Neural cell (in vitro differentiated cells): ENCODE data around the gene FCHSD2. TPM values are rescaled to one million over a fixed set of nuclear protein-coding genes. Genes with fewer than 3 reads are reported as not detected.

Source experiments
- H2AFZ ChIP-seq: fragments of 200-600, 300-800 bp; sonication (generic), shearing (Covaris generic); 2 replicates; pipeline ENCODE4 v1.6.0; 2014; ENCODE audit warnings: low read depth, mild to moderate bottlenecking, antibody characterized with exemption, low read length, moderate library complexity
- H3F3A ChIP-seq: fragments of 200-600 bp; shearing (Covaris generic); 2 replicates; pipeline ENCODE4 v1.6.1; 2016; ENCODE audit warnings: mild to moderate bottlenecking, moderate library complexity, mixed read lengths, antibody characterized with exemption, low read length; ENCODE audit not compliant: insufficient read depth, poor library complexity, severe bottlenecking
- H3K27ac ChIP-seq: fragments of 200-600, 300-800 bp; sonication (generic), shearing (Covaris generic); 2 replicates; pipeline ENCODE4 v1.5.1; 2014; ENCODE audit warnings: mild to moderate bottlenecking, low read length, moderate library complexity
- H3K27me3 ChIP-seq: fragments of 300-800, 200-600 bp; sonication (generic), shearing (Covaris generic); 2 replicates; pipeline ENCODE4 v1.6.0; 2014; ENCODE audit warnings: mild to moderate bottlenecking, low read depth, low read length, moderate library complexity; ENCODE audit not compliant: insufficient read depth
- H3K36me3 ChIP-seq: fragments of 300-800, 200-600 bp; sonication (generic), shearing (Covaris generic); 2 replicates; pipeline ENCODE4 v1.5.1; 2014; ENCODE audit warnings: mild to moderate bottlenecking, antibody characterized with exemption, low read length, moderate library complexity; ENCODE audit not compliant: insufficient read depth
- H3K4me2 ChIP-seq: fragments of 300-800, 200-600 bp; sonication (generic), shearing (Covaris generic); 2 replicates; pipeline ENCODE4 v1.6.0; 2014; ENCODE audit warnings: mild to moderate bottlenecking, low read length
- H3K4me3 ChIP-seq: fragments of 300-800, 200-600 bp; sonication (generic), shearing (Covaris generic); 2 replicates; pipeline ENCODE4 v1.5.1; 2014; ENCODE audit warnings: mild to moderate bottlenecking, low read length, moderate library complexity
- H3K79me2 ChIP-seq: fragments of 200-600 bp; shearing (Covaris generic); replicated peaks from 2 replicates; pipeline ENCODE4 v1.6.0; 2014; ENCODE audit warnings: mild to moderate bottlenecking, low read length, moderate library complexity; ENCODE audit not compliant: insufficient read depth
- H3K9ac ChIP-seq: fragments of 300-800, 200-600 bp; sonication (generic), shearing (Covaris generic); 2 replicates; pipeline ENCODE4 v1.6.1; 2016; ENCODE audit warnings: mild to moderate bottlenecking, low read length, mixed read lengths
- H3K9me2 ChIP-seq: fragments of 200-600 bp; shearing (Covaris generic); 2 replicates; pipeline ENCODE4 v1.6.1; 2016; ENCODE audit warnings: mild to moderate bottlenecking, low read length, mixed read lengths; ENCODE audit not compliant: insufficient read depth
- H3K9me3 ChIP-seq: fragments of 200-600, 300-800 bp; sonication (generic), shearing (Covaris generic); 2 replicates; pipeline ENCODE4 v1.6.1; 2016; ENCODE audit warnings: mild to moderate bottlenecking, mixed run types, low read length, moderate library complexity, mixed read lengths
- H4K20me1 ChIP-seq: fragments of 200-600 bp; shearing (Covaris generic); 2 replicates; pipeline ENCODE4 v1.6.1; 2016; ENCODE audit warnings: mild to moderate bottlenecking, mixed run types; ENCODE audit not compliant: insufficient read depth
- CTCF ChIP-seq: fragments of 450-650 bp; IDR thresholded peaks from 2 replicates; pipeline ENCODE4 v1.5.1; 2014; ENCODE audit warnings: antibody characterized with exemption, mild to moderate bottlenecking, moderate library complexity; ENCODE audit not compliant: poor library complexity, severe bottlenecking
- EP300 ChIP-seq: fragments of 450-650 bp; conservative IDR thresholded peaks from 2 replicates; pipeline ENCODE4 v1.6.1; 2014; ENCODE audit warnings: antibody characterized with exemption, mild to moderate bottlenecking, moderate library complexity; ENCODE audit not compliant: poor library complexity, severe bottlenecking
- EZH2 ChIP-seq: fragments of 200-600, 300-800 bp; shearing (Covaris generic), sonication (generic); IDR thresholded peaks from 2 replicates; pipeline ENCODE4 v1.6.1; 2014; ENCODE audit warnings: antibody characterized with exemption, low read length, borderline replicate concordance, mild to moderate bottlenecking; ENCODE audit not compliant: insufficient read depth, poor library complexity, severe bottlenecking
- MXI1 ChIP-seq: fragments of 450-650 bp; conservative IDR thresholded peaks from 2 replicates; pipeline ENCODE4 v1.6.1; 2014; ENCODE audit warnings: antibody characterized with exemption, mild to moderate bottlenecking; ENCODE audit not compliant: poor library complexity, severe bottlenecking
- POLR2AphosphoS5 ChIP-seq: IDR thresholded peaks from 2 replicates; pipeline ENCODE4 v1.6.1; 2012
- RAD21 ChIP-seq: fragments of 450-650 bp; conservative IDR thresholded peaks from 2 replicates; pipeline ENCODE4 v1.6.1; 2014; ENCODE audit warnings: antibody characterized with exemption, mild to moderate bottlenecking, moderate library complexity
- REST ChIP-seq: IDR thresholded peaks from 2 replicates; pipeline ENCODE4 v1.6.1; 2012; ENCODE audit warnings: borderline replicate concordance
- SMC3 ChIP-seq: fragments of 450-650 bp; conservative IDR thresholded peaks from 2 replicates; pipeline ENCODE4 v1.6.1; 2014; ENCODE audit warnings: antibody characterized with exemption, mild to moderate bottlenecking, moderate library complexity; ENCODE audit not compliant: poor library complexity
- TAF1 ChIP-seq: IDR thresholded peaks from 2 replicates; pipeline ENCODE4 v1.6.1; 2012; ENCODE audit warnings: low read depth
- polyA plus RNA-seq: library from polyadenylated mRNA; depleted of rRNA; stranded (reverse); fragments of >200 nt; gene quantifications from 2 replicates; pipeline ENCODE4 v1.2.3, GENCODE V29; 2014

FCHSD2 gene
- polyA plus RNA-seq, 1 donor from 2014 or later, result 40.8 TPM

- Histone ChIP-seq H4K20me1 (no peaks in the 10 kb centered on the region), H3K27ac (no peak overlapping the region), H3K9ac (no peak overlapping the region), H3K4me2 (no peak overlapping the region), H3K4me3 (no peak overlapping the region), H3K9me2 (no peaks in the 10 kb centered on the region), H3F3A (no peaks in the 10 kb centered on the region), H3K9me3 (peaks cover 6% of the 10 kb centered on the region), H3K27me3 (no peaks in the 10 kb centered on the region), H3K36me3 (no peaks in the 10 kb centered on the region), H3K79me2 (no peaks in the 10 kb centered on the region), H2AFZ (no peak overlapping the region)
- TF ChIP-seq TAF1 (no peak), MXI1 (no peak), REST (no peak), EP300 (no peak), CTCF (no peak), POLR2AphosphoS5 (no peak), EZH2 (no peak), RAD21 (no peak), SMC3 (no peak)
Measured at GRCh38 chr11:73113426-73113825, 28.7 kb downstream of the FCHSD2 start.

- Histone ChIP-seq H3K9ac (no peak overlapping the region), H3F3A (peaks cover 4% of the 10 kb centered on the region), H3K27me3 (no peaks in the 10 kb centered on the region), H3K4me3 (no peak overlapping the region), H3K4me2 (no peak overlapping the region), H3K9me3 (peaks cover 6% of the 10 kb centered on the region), H3K27ac (no peak overlapping the region), H4K20me1 (no peaks in the 10 kb centered on the region), H3K9me2 (no peaks in the 10 kb centered on the region), H2AFZ (no peak overlapping the region), H3K79me2 (peaks cover 4% of the 10 kb centered on the region), H3K36me3 (no peaks in the 10 kb centered on the region)
- TF ChIP-seq RAD21, result no peak
- TF ChIP-seq CTCF, result no peak
- TF ChIP-seq TAF1, result no peak
- TF ChIP-seq POLR2AphosphoS5, result no peak
- no peak for TF ChIP-seq REST
Measured at GRCh38 chr11:73107597-73107996, 34.5 kb downstream of the FCHSD2 start.
